HG02610 (cell line): Measurements from ENCODE around the gene CD69.

ENCODE experiments used
- ATAC-seq: cut with Tn5 transposase; IDR thresholded peaks from one replicate; pipeline ENCODE4 v1.9.1; 2021; ENCODE audit warnings: mild to moderate bottlenecking, moderate library complexity; ENCODE audit not compliant: unreplicated experiment

The CD69 gene

DNA sequence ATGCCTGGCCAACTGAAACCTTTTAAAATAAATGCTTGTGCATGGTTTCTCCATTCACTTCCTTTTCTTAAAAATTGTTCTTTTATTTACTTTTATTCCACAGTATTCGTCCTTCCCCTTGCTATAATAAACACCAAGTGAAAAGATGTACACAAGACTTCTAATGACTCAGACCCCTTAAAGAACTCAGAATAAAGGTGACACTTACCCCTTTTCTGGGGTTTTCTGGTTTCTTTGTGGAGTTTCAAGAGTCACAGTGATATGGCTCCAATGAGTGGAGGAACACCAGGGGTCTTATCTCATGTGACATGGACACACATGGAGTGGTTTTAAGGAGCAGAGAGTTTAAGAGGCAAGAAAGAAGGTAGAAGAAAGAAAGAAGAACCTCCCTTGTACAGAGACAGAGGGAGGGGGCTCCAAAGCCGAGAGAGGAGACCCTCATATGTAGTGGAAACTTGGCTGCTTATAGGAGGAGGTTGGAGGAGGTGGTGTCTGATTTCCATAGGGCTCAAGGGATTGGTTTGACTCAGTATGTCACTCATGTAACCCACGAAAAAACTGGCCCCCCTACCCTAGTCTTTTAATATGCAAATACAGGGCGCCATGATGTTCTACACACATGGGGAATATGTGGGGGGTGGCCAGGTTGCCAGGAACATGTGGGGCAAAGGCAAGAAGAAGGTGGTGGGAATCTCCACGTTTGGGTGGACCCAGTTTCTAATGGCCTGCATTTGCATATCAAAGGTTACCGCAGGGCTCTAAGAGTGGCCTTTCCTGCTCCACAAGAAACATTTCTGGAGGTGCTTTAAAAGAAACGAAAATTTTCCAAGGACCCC is 22.1 kb upstream of the CD69 start:
- no peak for ATAC-seq

DNA sequence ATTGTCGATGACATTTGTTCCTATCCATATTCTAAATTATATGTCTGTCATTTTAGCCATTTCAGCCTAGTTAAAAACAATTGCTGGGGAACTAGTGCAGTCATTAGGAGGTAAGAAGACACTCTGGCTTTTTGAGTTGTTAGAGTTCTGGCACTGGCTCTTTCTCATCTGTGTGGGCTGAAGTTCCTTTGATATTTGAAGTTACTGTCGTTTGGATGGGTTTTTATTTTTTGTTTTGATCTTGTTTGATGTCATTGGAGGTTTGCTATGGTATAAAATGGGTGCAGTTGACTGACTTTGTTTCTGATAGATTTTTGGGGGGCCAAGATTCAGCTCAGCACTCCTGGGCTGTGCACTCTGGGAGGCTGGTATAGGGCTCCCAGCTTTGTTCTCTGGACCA is 20.7 kb upstream of the CD69 start:
- ATAC-seq: no peak

DNA sequence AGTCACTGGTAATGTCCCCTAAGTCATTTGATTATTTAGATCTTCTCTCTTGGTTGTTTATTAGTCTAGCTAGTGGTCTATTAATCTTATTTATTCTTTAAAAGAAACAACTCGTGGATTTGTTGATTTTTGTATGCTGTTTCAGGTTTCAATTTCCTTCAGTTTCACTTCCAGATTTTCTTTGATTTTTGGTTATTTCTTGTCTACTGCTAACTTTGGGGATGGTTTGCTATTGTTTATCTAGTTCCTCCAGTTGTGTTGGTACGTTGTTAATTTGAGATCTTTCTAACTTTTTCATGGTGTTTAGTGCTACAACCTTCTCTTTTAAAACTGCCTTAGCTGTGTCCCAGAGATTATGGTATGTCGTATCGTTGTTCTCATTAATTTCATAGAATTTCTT is 18.5 kb upstream of the CD69 start:
- ATAC-seq: no peak

DNA sequence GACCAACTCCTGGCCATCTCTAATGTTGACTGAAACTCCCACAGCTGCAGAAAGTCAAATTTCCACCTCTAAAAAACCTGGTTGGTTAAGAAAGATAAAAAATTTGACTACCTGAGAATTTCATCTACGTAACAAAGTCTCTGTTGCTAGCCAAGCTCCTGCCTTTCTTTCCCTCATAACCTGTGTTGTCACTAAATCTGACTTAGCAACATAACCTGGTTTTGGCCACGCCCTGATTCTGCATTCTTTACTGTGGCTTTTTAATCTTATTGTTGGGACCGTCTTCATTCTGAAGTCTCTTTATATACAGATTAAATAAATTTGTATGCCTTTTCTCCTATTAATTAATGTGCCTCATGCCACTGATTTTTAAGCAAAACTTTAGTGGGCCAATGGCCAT is 16.1 kb upstream of the CD69 start:
- ATAC-seq: no peak

DNA sequence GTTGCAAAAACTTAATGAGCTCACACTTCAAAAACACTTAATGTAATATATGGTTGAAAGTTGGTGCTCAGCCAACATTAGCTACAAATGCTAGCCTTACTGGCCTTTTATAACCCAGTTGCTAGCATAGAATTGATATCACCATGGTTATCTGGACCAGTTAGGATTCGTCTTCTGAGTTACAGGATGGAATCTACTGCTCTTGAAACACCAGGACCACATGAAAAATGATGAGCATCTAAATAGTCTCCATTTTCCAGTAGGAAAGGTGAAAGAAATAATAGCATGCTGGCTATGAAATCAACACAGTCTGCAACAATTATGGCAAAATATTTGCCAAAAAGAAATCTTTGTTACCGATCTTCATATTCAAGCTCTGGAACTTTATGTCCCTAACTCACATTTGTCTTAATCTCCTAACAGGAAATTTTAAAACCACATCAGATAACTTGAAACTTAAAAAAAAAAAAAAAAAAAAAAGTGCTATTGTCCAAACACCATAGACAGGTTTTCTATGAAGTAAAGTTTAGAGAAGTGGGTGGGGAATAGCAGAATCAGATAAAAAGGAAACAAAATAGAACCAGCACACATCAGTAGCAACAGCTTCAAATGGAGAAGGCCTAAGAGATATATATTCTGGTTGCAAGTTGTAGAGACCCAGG is 12.6 kb upstream of the CD69 start:
- ATAC-seq: no peak

DNA sequence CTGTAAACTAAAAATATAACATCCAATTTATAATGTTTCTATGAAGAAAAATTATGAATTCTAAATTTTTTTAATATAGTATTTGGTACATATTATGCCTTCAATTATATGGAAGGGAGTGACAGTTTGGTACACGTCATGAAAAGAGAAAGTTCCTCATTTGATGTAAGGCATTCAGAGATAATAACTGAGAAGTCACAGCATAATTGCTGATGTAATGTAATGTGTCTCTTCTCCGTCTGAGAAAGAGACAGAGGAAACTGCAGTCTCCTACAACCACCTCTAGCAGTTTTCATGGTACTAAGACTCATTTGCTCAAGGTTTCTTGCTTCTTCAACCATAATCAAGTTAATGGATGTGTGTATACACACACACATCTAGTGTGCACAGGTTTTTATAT is 2.3 kb upstream of the CD69 start:
- ATAC-seq: no peak

DNA sequence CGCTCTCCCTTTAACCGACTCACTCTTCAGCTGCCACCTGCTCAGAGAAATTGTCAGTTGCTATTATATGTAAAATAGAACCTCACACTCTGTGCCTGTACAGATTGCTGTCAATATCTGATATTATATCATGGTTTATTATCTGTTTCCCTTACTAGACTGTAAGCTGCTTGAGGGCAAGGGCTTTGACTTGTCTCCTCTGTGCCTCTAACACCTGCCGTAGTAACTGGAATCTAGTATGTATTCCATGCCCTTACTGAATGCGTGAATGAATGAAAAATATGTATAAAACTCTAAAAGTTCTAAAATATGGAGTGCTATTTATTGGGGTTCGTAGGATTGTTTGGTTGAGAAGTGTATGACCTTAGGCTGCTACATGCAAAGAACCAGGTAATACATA is 1.7 kb upstream of the CD69 start:
- no peak for ATAC-seq

DNA sequence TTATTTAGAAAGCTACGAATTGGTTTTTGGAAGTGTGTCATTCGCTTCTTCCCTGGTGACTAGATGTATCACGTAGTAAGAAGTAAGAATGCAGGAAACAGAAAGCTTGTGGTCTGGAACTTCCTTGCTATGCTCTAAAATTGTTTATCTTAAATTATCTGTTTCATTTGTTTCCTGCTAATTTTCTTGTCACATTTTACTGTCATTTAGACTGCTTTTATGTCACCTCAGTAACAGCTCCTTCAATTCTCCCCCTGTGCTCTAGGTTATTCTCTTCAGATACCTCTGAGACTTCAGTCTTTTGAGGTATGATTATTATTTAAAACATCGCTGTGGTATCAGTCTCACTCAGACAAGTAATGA is 699 bp upstream of the CD69 start:
- no peak for ATAC-seq

DNA sequence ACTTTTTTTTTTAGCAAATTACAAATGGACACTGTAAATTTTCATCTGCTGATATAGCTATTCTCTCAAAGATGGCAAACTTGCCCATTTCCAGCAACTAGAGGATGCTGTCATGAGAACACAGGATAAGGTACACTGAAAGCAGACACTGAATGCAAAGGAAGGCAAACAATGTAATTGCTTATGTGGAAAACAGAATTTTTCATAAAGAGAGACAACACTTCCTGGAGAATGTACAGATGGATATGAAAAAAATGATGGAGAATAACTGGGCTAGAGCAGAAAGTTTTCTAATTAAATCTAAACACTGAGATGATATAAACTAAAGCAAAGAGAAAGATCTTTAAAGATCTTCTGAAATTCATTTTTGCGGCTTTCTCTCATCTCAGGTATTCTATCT is 581 bp downstream of the CD69 start:
- ATAC-seq: no peak

DNA sequence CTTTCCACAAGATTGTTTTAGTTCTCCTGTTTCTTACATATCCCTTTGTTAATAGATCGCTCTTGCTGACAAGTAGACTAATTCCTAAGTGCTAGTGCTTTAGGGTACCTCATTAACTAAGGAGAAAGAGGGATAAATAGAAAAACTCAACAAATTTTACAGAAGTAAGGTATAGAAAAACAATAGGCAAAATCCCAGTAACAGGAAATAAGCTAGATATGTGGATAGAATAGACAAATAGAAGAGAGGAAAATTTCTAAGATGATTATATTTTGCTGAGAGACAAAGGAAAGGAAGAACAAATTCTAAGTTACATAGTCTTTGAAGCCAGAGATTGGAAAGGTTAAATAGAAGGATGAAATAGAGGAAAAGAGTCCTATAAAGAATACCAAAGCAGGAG is 1.0 kb downstream of the CD69 start:
- no peak for ATAC-seq

DNA sequence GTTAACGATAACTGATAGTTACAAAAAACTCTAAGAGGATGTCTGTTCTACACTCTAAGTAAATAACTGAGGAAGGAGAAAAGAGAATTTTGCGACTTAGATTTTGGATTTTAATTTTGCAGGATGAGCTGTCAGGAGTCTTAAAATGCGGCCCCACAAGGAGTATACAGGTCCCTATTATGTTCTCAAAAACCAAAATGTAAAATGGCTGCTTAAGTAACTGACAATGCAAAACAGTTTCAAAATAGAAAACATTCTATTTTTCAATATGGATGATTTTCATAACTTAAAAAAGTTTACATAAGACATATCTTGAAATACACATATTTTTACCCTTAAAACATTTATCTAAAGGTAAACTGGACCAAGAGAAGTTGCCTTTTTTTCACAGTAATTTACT is 2.6 kb downstream of the CD69 start:
- no peak for ATAC-seq

DNA sequence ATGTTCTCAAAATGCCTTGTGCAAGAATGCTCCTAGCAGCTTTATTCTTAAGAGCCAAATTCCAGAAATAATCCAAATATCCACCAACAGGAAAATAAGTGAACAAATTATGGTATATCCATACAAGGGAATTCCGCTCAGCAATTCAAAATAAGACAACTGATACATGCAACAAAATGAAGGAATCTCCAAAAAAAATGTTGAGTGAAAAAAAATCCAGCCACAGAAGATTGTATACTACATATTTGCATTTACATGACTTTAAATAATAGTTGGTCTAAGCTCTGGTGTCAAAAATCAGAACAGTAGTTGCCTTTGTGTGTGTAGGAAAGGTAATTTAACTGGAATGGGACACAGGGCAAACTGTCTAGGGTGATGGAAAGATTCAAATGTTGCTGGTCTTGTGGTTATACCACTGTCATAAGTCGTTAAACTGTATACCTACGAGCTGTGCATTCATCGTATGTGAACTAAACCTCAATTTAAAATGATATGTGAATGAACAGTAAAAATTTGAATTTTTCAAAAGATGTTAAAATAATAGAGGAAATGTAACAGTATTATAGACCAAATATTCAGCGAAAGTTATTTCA is 3.2 kb downstream of the CD69 start:
- no peak for ATAC-seq

DNA sequence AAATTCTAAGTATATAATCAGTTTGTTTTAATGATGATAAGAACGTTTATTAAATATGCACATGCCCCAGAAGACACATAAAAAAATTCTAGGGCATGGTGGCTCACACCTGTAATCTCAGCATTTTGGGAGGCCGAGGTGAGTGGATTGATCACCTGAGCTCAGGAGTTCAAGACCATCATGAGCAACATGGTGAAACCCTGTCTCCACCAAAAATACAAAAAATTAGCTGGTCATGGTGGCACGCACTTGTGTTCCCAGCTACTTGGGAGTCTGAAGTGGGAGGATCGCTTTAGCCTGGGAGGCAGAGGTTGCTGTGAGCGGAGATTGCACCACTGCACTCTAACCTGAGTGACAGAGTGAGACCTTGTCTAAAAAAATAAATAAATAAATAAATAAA is 4.0 kb downstream of the CD69 start:
- ATAC-seq: no peak

DNA sequence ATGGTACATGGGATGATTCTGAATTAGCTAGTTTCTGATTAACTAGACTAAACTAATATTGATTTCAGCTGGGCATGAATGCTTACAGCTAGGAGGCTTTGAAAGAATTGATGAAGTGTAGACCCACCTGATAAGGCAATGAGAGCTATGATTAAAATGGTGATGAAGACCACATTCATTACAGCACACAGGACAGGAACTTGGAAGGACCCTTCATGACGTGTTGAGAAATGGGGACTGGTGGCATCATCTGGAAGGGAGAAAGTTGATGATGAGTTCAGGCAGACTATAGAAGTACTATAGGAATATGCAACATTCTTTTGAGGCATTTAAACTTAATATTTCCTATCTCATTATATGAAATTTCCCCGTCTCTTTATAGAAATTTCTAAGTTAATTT is 4.5 kb downstream of the CD69 start:
- no peak for ATAC-seq

DNA sequence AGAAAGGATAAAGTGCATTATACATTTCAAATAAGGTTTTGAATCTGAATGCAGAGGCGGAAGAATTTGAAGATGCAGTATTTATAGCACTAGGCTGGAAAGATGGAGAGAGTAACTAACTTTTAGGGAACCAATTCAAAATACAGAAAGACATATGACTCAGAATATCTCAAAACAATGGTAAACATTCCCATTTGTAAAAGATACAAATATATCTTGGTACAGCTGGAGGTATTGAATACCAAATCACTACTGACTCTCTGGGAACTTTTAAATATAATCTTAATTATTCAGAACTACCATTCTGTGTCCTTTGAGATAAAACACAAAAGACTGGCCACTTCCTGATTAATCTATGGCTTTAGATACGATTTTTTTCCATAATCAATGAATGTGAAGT is 5.1 kb downstream of the CD69 start:
- no peak for ATAC-seq

DNA sequence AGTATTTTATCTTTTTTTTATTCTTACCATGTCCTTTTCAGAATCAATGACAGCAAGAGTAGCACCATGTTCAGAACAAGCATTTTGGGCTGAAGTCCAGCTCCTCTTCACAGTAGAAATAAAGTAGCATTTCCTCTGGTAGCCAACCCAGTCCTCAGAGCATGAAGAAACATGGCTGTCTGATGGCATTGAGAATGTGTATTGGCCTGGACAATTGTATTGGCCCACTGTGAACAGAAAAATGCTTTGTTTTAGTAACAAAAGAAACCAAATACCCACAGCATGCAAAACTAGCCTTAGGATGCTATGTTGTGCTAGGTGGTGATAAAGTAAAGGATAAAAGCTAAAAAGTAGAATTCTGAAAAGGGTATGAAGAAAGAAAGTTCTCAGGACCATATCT is 5.7 kb downstream of the CD69 start:
- no peak for ATAC-seq

DNA sequence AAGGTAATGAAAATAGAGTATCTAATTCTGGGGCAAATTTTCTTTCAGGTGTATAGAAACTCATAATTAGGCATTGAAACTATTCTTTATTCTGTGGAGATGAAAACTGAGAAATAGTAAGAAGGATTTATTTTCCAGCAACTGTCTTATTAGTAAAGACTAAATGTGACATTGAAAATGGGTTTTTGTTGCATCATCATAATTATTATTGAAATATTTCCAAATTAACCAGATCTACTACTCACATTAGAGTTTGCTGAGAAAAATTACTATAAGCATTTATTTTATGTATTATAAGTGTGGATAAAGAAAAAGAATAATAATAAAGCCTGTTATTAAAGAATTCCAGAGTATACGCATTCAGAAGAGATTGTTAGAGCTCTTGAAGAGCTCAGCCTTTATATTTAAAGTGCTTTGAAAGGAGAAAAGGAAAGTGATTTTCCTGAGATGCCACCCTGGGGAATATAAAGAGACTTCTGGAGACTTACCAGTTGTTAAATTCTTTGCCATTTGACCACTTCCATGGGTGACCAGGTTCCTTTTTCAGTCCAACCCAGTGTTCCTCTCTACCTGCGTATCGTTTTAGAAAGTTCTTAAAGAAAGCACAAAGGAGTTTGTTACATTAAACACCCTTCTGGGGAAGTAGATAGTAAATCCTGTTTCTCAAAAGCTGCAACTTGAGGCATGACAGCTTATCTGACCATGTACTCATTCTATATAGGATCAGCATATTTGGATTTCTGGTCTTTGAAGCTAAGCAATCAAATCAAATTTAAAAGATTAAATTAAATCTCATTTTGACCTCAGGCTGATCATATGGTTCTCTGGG is 6.4 kb downstream of the CD69 start:
- no peak for ATAC-seq

DNA sequence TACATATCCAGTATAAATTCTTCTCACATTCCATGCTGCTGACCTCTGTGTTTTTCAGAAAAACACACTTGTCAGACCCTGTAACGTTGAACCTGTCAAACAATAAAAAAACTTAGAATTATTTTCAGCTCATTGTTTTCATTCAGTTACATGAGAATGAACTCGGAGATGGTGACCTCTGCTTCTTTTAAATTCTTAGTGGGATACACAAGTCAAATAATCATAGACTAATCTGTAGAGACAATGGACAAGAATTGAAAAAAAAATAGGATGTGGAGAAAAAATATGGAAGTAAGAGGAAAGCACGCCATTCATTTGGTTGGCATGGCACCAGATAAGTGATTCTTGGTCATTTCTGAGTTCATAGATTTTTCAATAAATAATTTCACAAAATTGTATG is 7.2 kb downstream of the CD69 start:
- no peak for ATAC-seq

DNA sequence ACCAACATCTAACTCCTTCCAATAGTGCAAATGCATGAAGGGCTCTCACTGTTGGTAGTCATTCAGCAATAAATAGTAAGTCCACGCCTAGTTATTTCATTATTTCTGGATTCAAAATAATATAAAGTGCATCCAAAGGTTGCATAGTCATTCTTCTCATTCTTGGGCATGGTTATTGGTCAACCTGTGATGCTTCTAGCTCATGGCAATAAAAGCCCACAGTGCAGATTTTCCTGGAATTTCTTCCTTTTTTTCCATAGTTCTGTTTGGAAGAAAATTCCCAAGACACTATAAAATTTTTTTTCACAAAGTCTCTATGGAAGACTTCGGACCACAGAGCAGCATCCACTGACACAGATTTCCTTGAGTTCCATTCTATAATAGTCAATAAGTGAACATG is 7.6 kb downstream of the CD69 start:
- no peak for ATAC-seq

DNA sequence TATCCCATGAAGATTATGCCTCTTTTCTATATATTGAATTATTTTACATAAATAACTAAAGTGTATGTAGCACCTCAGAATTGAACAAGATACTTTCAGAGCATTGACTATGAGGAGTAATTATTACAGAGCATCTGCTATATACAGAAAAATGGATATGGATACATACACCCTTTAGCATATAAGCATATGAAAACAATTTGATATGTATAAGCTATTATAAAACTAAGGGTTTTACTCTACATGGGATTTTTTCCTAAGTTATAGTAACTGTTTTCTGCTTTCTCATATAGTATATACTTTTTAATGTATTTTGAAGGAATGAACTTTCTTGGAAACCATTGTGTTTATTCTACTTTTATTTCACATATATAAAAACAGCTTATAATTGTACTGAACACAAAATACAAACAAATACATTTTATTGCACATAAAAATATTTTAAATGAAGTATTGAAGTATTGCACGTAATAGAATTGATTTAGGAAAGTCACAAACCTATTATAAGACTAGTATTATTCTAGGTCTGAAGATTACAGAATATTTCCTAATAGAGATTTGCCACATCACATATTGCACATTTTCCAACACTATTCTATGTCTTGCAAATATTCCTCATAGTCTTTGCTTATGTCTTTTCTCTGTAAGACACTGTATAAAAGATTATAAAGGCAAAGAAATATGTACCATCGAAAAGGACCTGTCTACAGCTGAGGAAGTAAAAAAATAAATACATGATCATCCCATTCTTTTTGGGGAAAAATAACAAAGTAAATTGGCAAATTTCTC is 8.4 kb downstream of the CD69 start:
- no peak for ATAC-seq
